Gastrocnemius medialis (tissue), 4 donors: ENCODE measurements around the gene MXI1. TPM values are rescaled to one million over a fixed set of nuclear protein-coding genes. Genes with fewer than 3 reads are reported as not detected.
"Not testable (repeated sequence)": the region's sequence is repeated elsewhere in the genome, so short reads cannot be mapped to it uniquely, and the experiment has no call there.

Experiments
- ATAC-seq, 2 donors: fragments of 150-250 bp; one replicate each; pipeline ENCODE4 v1.9.1; 2016
- DNase-seq, 2 donors: peaks; one replicate each; pipeline ENCODE4 v3.0.0-alpha.2; 2019
- H3K27ac ChIP-seq, 4 donors: fragments of 200-600 bp; sonication (generic); 1 replicate in 1 of 4; 2 replicates in 3 of 4; pipeline ENCODE4 v1.5.1; 2016 to 2018; ENCODE audit warnings: mild to moderate bottlenecking in 2 of 4, moderate library complexity in 1 of 4
- H3K27me3 ChIP-seq, 3 donors: fragments of 200-600 bp; sonication (generic) in 2 of 3; 1 replicate in 1 of 3; 2 replicates in 2 of 3; pipeline versions ENCODE4 v1.5.1 to v1.6.0; 2016 to 2019; ENCODE audit warnings: mild to moderate bottlenecking in 1 of 3, moderate library complexity in 1 of 3
- H3K36me3 ChIP-seq, 2 donors: fragments of 200-600 bp; sonication (generic) in 1 of 2; one replicate each; pipeline ENCODE4 v1.5.1; 2017 to 2018
- H3K4me1 ChIP-seq, 2 donors: fragments of 200-600 bp; sonication (generic) in 1 of 2; one replicate each; pipeline ENCODE4 v1.5.1; 2016 to 2017; ENCODE audit warnings: mild to moderate bottlenecking in 2 of 2
- H3K4me3 ChIP-seq, 4 donors: fragments of 200-600 bp; sonication (generic) in 3 of 4; 1 replicate in 1 of 4; 2 replicates in 3 of 4; pipeline ENCODE4 v1.5.1; 2016 to 2019; ENCODE audit warnings: mild to moderate bottlenecking in 2 of 4
- H3K9me3 ChIP-seq, 3 donors: fragments of 200-600 bp; sonication (generic) in 2 of 3; 1 replicate in 1 of 3; 2 replicates in 2 of 3; pipeline ENCODE4 v1.5.1; 2016 to 2019
- CTCF ChIP-seq, 5 experiments: fragments of 450-650 bp in 3 of 5; fragments of 200-600 bp in 2 of 5; sonication (generic) in 2 of 5; IDR thresholded peaks in 4 of 5; conservative IDR thresholded peaks in 1 of 5; 1 replicate in 4 of 5; 2 replicates in 1 of 5; pipeline ENCODE4 v1.5.1; 2016 to 2019; ENCODE audit warnings: antibody characterized with exemption in 5 of 5, mild to moderate bottlenecking in 3 of 5, moderate library complexity in 3 of 5
- POLR2A ChIP-seq, 2 donors: fragments of 450-650 bp; IDR thresholded peaks; one replicate each; pipeline ENCODE4 v1.6.1; 2017; ENCODE audit warnings: antibody characterized with exemption in 2 of 2, mild to moderate bottlenecking in 2 of 2, moderate library complexity in 2 of 2
- in situ Hi-C, 4 donors: fragments of 200-750 bp; cut with MboI; loops; one replicate each; pipeline versions ENCODE4 v1.15.0 to v1.8.0; 2017; ENCODE audit warnings: low sequenced_read_pairs in 4 of 4
- intact Hi-C: fragments of 100-400 bp; cut with DNase I; formaldehyde crosslinking; loops from one replicate; pipeline ENCODE4 v1.15.1; 2023; ENCODE audit warnings: low total_unique reads
- total RNA-seq, 4 donors: library from RNA; depleted of rRNA; stranded (reverse); fragments of >200 nt; gene quantifications; one replicate each; pipeline versions ENCODE4 v1.1.0 to v1.2.3, GENCODE V29; 2016

MXI1 gene
- total RNA-seq, 4 donors from 2014 or later = 35.9 to 67.8 (median 53.9) TPM

DNA sequence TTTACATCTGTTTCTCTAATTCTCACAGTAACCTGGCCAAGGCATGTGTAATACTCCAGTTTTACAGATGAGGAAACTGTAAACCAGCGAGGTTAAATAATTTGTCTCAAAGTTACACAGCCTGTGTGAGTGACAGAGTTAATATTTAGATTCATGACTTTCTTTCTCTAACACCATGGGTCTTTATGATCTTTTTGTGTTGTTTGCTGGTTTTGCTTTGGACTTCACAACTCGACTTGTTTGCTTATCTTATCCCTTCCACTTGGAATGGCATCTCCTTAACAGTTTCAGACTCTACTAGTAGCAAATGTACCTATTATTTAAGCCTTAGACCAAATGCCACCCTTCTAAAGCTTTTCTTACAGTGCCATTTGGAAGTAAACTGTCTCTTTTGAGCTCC, 34.4 kb downstream of the MXI1 start:
- H3K4me3 ChIP-seq = no peak overlapping the region
- TF ChIP-seq CTCF (IDR thresholded peaks at IDR 0.05 in 4 of 5, conservative IDR thresholded peaks at IDR 0.05 in 1 of 5) (no peak), POLR2A (IDR thresholded peaks at IDR 0.05) (no peak)
- intact Hi-C loops = no loop called here
- ATAC-seq = no peak
- H3K36me3 ChIP-seq = no peaks in the 10 kb centered on the region
- H3K27me3 ChIP-seq = no peaks in the 10 kb centered on the region
- H3K4me1 ChIP-seq = peaks cover 5 to 10% of the 10 kb centered on the region in 2 donors
- in situ Hi-C loops = no loop called here
- DNase-seq = no peak
- H3K27ac ChIP-seq = no peak overlapping the region
- H3K9me3 ChIP-seq = no peaks in the 10 kb centered on the region

GRCh38 chr10:110242511-110242910, 35.1 kb downstream of the MXI1 start:
- TF ChIP-seq CTCF (IDR thresholded peaks at IDR 0.05 in 4 of 5, conservative IDR thresholded peaks at IDR 0.05 in 1 of 5) (no peak), POLR2A (IDR thresholded peaks at IDR 0.05) (no peak)
- Histone ChIP-seq H3K4me3 (no peak overlapping the region), H3K4me1 (peaks cover 5 to 10% of the 10 kb centered on the region in 2 donors), H3K36me3 (no peaks in the 10 kb centered on the region), H3K27ac (no peak overlapping the region), H3K27me3 (no peaks in the 10 kb centered on the region), H3K9me3 (no peaks in the 10 kb centered on the region)
- in situ Hi-C loops (no loop called here), intact Hi-C loops (no loop called here)
- no peak for DNase-seq
- no peak for ATAC-seq

GRCh38 chr10:110244550-110244949, 37.1 kb downstream of the MXI1 start:
- no peak for DNase-seq
- intact Hi-C loops = no loop called here
- H3K4me1 ChIP-seq = peaks cover 5 to 10% of the 10 kb centered on the region in 2 donors
- H3K4me3 ChIP-seq = no peak overlapping the region
- in situ Hi-C loops = no loop called here
- no peaks in the 10 kb centered on the region for H3K9me3 ChIP-seq
- no peak for TF ChIP-seq POLR2A (IDR thresholded peaks at IDR 0.05)
- TF ChIP-seq CTCF (IDR thresholded peaks at IDR 0.05 in 4 of 5, conservative IDR thresholded peaks at IDR 0.05 in 1 of 5) = no peak
- H3K36me3 ChIP-seq = no peaks in the 10 kb centered on the region
- H3K27me3 ChIP-seq = no peaks in the 10 kb centered on the region
- no peak for ATAC-seq
- H3K27ac ChIP-seq = no peak overlapping the region

GRCh38 chr10:110247833-110248232, 40.4 kb downstream of the MXI1 start:
- H3K27me3 ChIP-seq, intact Hi-C loops, H3K36me3 ChIP-seq, DNase-seq, ATAC-seq, H3K9me3 ChIP-seq, H3K4me1 ChIP-seq, H3K27ac ChIP-seq, H3K4me3 ChIP-seq, in situ Hi-C loops: not testable (repeated sequence)

- H3K9me3 ChIP-seq, H3K36me3 ChIP-seq, H3K4me3 ChIP-seq, DNase-seq, intact Hi-C loops, in situ Hi-C loops, H3K4me1 ChIP-seq, H3K27me3 ChIP-seq, H3K27ac ChIP-seq, ATAC-seq: not testable (repeated sequence)
Measured at GRCh38 chr10:110249489-110249888, 42.1 kb downstream of the MXI1 start.

DNA sequence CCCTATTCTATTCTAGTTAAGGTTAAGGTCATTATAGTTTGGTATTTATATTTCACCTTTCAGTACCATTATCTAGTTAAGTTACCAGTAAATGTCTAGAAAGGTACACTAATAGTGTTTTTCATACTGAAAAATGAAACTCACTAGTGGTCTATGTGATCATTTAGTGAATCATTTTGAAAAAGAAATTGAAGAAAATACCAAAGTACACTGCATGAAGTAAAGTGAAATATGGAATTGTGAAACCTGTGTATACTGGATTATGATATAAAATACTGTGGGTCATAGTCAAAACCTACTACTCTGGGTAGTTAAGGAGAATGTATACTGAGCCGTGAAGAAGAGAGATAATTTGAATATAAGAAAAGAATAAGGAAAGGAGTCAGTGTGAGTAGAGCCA, 44.0 kb downstream of the MXI1 start:
- H3K36me3 ChIP-seq, H3K9me3 ChIP-seq, DNase-seq, H3K27me3 ChIP-seq, in situ Hi-C loops, ATAC-seq, intact Hi-C loops, H3K27ac ChIP-seq, H3K4me1 ChIP-seq, H3K4me3 ChIP-seq: not testable (repeated sequence)
